Keratinocyte (primary cell): ENCODE measurements around the gene PIANP.
"Not testable (repeated sequence)": the region's sequence is repeated elsewhere in the genome, so short reads cannot be mapped to it uniquely, and the experiment has no call there.

Source experiments
- CTCF ChIP-seq, 3 experiments: IDR thresholded peaks in 1 of 3; conservative IDR thresholded peaks in 1 of 3; optimal IDR thresholded peaks in 1 of 3; 2 replicates in 2 of 3; 3 replicates in 1 of 3; pipeline versions ENCODE3 to v1.5.1; 2011; ENCODE audit warnings: low read length in 3 of 3, mild to moderate bottlenecking in 3 of 3, moderate library complexity in 2 of 3, control low read depth in 1 of 3, inconsistent platforms in 1 of 3; ENCODE audit not compliant: insufficient read depth in 2 of 3; ENCODE audit errors: extremely low read depth in 1 of 3
- EZH2 ChIP-seq: IDR thresholded peaks from one replicate; pipeline ENCODE4 v1.6.1; 2012; ENCODE audit warnings: inconsistent platforms, mild to moderate bottlenecking, low read length, moderate library complexity

- TF ChIP-seq CTCF (optimal IDR thresholded peaks at IDR 0.05 in 1 of 3, IDR thresholded peaks at IDR 0.05 in 1 of 3, conservative IDR thresholded peaks at IDR 0.05 in 1 of 3; ENCODE audit: extremely low read depth in 1 of 3, insufficient read depth in 2 of 3, low read length in 3 of 3); EZH2: not testable (repeated sequence)
These were observed 41.5 kb upstream of the PIANP start for GRCh38 chr12:6742080-6742479.
